AG10803 (cell line): ENCODE data around the gene EXT2.

ENCODE experiments used
- DNase-seq: peaks from one replicate; pipeline ENCODE4 v3.0.0; 2010; ENCODE audit warnings: low read depth
- H3K4me3 ChIP-seq: 2 replicates; pipeline ENCODE4 v1.5.1; 2011; ENCODE audit warnings: mild to moderate bottlenecking, low read length, control low read depth
- CTCF ChIP-seq: conservative IDR thresholded peaks from 2 replicates; pipeline ENCODE4 v1.5.1; 2011; ENCODE audit warnings: mild to moderate bottlenecking, low read length, control low read depth, inconsistent platforms

Gene EXT2

GRCh38 chr11:44189986-44190882 is 94.8 kb downstream of the EXT2 start:
- no peak for TF ChIP-seq CTCF
- DNase-seq: peak; percentile 25
- no peak overlapping the region for H3K4me3 ChIP-seq

GRCh38 chr11:44190883-44191230 is 95.4 kb downstream of the EXT2 start:
- H3K4me3 ChIP-seq: no peak overlapping the region
- DNase-seq: no peak
- no peak for TF ChIP-seq CTCF

- no peak for TF ChIP-seq CTCF
- no peak overlapping the region for H3K4me3 ChIP-seq
- DNase-seq: no peak
These were observed 96.0 kb downstream of the EXT2 start for GRCh38 chr11:44191322-44192016.

- no peak overlapping the region for H3K4me3 ChIP-seq
- no peak for TF ChIP-seq CTCF
- no peak for DNase-seq
These were observed 96.5 kb downstream of the EXT2 start for GRCh38 chr11:44192017-44192385.

- no peak for DNase-seq
- TF ChIP-seq CTCF: no peak
These were observed 97.1 kb downstream of the EXT2 start for GRCh38 chr11:44192462-44193100.

GRCh38 chr11:44193856-44194255 is 98.4 kb downstream of the EXT2 start:
- DNase-seq: no peak
- H3K4me3 ChIP-seq: no peak overlapping the region
- TF ChIP-seq CTCF: no peak

More at GRCh38 chr11:44192462-44193100, 97.1 kb downstream of the EXT2 start:
- H3K4me3 ChIP-seq: no peak overlapping the region
